Duodenal mucosa (tissue), 2 donors: Measurements from ENCODE around the gene SDK2.

Experiments
- H3K27ac ChIP-seq: one replicate; pipeline ENCODE4 v1.7.0; 2013; ENCODE audit warnings: low read depth, low read length
- H3K27me3 ChIP-seq, 2 donors: one replicate each; pipeline ENCODE4 v1.7.0; 2013; ENCODE audit warnings: low read length in 2 of 2, control low read depth in 1 of 2; ENCODE audit not compliant: insufficient read depth in 2 of 2, control insufficient read depth in 1 of 2
- H3K36me3 ChIP-seq, 2 donors: one replicate each; pipeline ENCODE4 v1.7.0; 2013; ENCODE audit warnings: low read length in 2 of 2, control low read depth in 1 of 2; ENCODE audit not compliant: insufficient read depth in 2 of 2, control insufficient read depth in 1 of 2
- H3K4me1 ChIP-seq, 2 donors: one replicate each; pipeline ENCODE4 v1.7.0; 2013; ENCODE audit warnings: low read length in 2 of 2, control low read depth in 1 of 2; ENCODE audit not compliant: insufficient read depth in 2 of 2, control insufficient read depth in 1 of 2
- H3K4me3 ChIP-seq, 2 donors: one replicate each; pipeline ENCODE4 v1.7.0; 2013; ENCODE audit warnings: low read length in 2 of 2, low read depth in 1 of 2
- H3K9ac ChIP-seq, 2 donors: one replicate each; pipeline ENCODE4 v1.7.0; 2013; ENCODE audit warnings: low read length in 2 of 2, low read depth in 1 of 2
- H3K9me3 ChIP-seq, 2 donors: one replicate each; pipeline ENCODE4 v1.7.0; 2013; ENCODE audit warnings: low read length in 2 of 2, control low read depth in 1 of 2; ENCODE audit not compliant: control insufficient read depth in 1 of 2

Gene SDK2

DNA sequence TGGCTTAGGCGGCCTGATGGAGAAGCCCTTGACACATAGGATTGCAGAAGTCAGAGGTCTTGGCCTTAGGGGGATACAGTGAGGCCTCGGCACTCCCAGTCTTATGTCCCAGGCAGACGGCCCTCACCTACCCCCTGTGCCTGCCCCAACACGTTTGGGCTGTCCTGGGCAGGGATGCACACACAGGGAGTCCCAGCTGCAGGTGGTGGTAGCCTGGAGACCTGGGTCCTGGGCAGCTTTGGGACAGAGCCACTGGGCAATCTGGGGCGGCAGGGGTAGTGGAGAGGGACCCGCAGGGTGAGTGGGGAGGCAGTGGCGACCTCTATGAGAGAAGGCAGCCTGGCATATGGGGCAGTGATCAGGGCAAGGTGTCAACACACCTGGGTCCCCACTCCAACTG, 48.3 kb downstream of the SDK2 start:
- no peak overlapping the region for H3K27ac ChIP-seq
- H3K27me3 ChIP-seq, result no peaks in the 10 kb centered on the region
- H3K4me3 ChIP-seq, result no peak overlapping the region
- H3K9me3 ChIP-seq, result no peaks in the 10 kb centered on the region
- no peaks in the 10 kb centered on the region for H3K36me3 ChIP-seq
- no peak overlapping the region for H3K9ac ChIP-seq
- peaks cover 0 to 12% of the 10 kb centered on the region in 2 donors for H3K4me1 ChIP-seq

GRCh38 chr17:73595479-73595878, 48.8 kb downstream of the SDK2 start:
- H3K27me3 ChIP-seq, result no peaks in the 10 kb centered on the region
- H3K4me1 ChIP-seq, result peaks cover 0 to 12% of the 10 kb centered on the region in 2 donors
- no peak overlapping the region for H3K9ac ChIP-seq
- no peak overlapping the region for H3K27ac ChIP-seq
- H3K9me3 ChIP-seq, result no peaks in the 10 kb centered on the region
- no peaks in the 10 kb centered on the region for H3K36me3 ChIP-seq
- H3K4me3 ChIP-seq, result no peak overlapping the region

- Histone ChIP-seq H3K4me1 (peaks cover 0 to 12% of the 10 kb centered on the region in 2 donors), H3K4me3 (no peak overlapping the region), H3K9ac (no peak overlapping the region), H3K9me3 (no peaks in the 10 kb centered on the region), H3K27ac (no peak overlapping the region), H3K36me3 (no peaks in the 10 kb centered on the region), H3K27me3 (no peaks in the 10 kb centered on the region)
These were observed 49.2 kb downstream of the SDK2 start for GRCh38 chr17:73595068-73595467.

DNA sequence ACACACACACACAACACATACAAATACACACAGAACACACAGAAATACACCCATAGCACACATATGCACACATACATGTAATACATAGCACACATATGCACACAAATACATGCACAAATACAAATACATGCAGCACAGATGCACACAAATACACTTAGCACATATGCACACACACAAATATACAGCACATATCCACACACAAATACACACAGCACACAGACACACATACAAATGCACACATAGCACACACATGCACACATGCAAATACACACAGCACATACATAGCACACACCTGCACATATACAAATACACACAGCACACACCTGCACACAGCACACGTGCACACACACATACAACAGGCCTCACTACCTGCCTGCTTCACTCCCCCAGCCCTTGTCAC, 49.6 kb downstream of the SDK2 start:
- Histone ChIP-seq H3K4me1 (peaks cover 0 to 12% of the 10 kb centered on the region in 2 donors), H3K9me3 (no peaks in the 10 kb centered on the region), H3K9ac (no peak overlapping the region), H3K36me3 (no peaks in the 10 kb centered on the region), H3K27ac (no peak overlapping the region), H3K27me3 (no peaks in the 10 kb centered on the region), H3K4me3 (no peak overlapping the region)

GRCh38 chr17:73594025-73594424, 50.2 kb downstream of the SDK2 start:
- H3K27me3 ChIP-seq, result peaks cover 0 to 3% of the 10 kb centered on the region in 2 donors
- no peak overlapping the region for H3K4me3 ChIP-seq
- no peak overlapping the region for H3K27ac ChIP-seq
- H3K9ac ChIP-seq, result no peak overlapping the region
- peaks cover 0 to 12% of the 10 kb centered on the region in 2 donors for H3K4me1 ChIP-seq
- no peaks in the 10 kb centered on the region for H3K9me3 ChIP-seq
- H3K36me3 ChIP-seq, result no peaks in the 10 kb centered on the region

DNA sequence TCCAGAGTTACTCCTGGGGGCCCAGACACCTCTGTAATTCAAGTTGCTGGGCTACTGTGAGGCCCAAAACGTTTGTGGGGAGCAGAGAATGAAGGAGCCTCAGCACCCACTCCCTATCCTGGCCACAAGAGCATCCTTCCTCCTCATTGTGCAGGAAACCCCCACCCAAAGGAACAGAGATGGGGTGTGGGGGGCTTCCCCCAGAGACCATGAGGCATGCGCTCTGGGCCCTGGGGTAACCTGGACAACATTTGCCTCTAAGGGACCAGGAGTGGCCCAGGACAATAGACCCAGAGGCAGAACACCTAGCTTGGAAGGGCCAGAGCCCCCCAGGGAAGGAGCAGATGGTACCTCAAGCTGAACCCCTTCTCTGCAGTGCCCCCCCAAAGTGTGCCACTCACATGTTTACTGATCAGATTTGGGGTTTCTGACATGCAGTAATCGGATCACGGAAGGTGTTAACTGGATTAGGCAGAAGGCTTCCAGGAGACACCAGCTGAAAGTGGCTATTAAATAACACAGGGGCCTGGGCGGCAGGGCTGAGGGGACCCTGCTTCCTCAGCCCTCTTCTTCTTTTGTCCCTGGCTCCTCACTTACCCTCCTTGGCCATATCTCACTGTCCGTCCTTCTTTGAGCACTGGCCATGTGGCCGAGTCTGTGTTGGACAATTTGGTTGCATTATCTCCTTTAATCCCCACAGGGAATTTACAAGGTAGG, 50.8 kb downstream of the SDK2 start:
- Histone ChIP-seq H3K4me1 (peaks cover 0 to 12% of the 10 kb centered on the region in 2 donors), H3K4me3 (no peak overlapping the region), H3K27me3 (peaks cover 0 to 3% of the 10 kb centered on the region in 2 donors), H3K9me3 (no peaks in the 10 kb centered on the region), H3K9ac (no peak overlapping the region), H3K36me3 (no peaks in the 10 kb centered on the region), H3K27ac (no peak overlapping the region)

DNA sequence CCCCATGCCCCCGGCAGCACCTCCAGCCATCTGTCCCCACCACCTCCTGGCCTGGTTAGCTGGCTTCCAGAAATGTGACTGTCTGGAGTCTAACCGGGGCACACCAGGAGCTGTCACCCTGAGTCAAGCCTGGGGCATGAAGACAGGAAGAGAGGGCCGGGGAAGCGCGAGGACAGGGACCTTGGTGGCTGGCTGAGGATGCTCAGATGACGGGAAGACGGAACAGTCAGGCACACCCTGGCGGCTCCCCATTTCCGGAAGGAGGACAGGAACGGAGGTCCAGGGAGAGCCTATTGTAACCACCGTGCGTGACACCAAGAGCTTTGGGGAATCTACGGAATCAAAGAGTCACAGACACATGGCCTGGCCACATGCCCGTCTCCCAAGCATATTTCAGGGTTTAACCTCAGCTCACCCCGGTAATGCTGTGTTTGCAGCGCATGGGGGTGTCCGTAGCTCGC, 51.7 kb downstream of the SDK2 start:
- no peak overlapping the region for H3K9ac ChIP-seq
- no peaks in the 10 kb centered on the region for H3K36me3 ChIP-seq
- H3K4me1 ChIP-seq, result peaks cover 0 to 12% of the 10 kb centered on the region in 2 donors
- peaks cover 0 to 3% of the 10 kb centered on the region in 2 donors for H3K27me3 ChIP-seq
- no peak overlapping the region for H3K27ac ChIP-seq
- no peak overlapping the region for H3K4me3 ChIP-seq
- H3K9me3 ChIP-seq, result no peaks in the 10 kb centered on the region

DNA sequence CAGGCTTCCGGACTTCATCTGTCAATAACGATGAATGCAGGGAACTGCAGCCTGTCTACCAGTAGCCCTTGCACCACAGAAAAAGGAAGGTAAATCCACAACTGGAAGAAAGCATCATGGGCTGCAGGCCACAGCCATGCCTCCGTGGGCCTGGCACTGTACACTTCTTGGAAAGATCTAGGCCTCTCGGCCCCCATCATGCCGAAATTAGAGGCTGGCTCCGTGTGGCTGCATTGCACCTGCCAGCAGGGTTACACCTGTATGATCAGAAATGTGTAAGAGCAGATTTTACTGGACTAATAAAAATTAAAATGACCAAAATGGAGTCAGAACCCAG, 52.2 kb downstream of the SDK2 start:
- H3K9me3 ChIP-seq, result no peaks in the 10 kb centered on the region
- peaks cover 0 to 12% of the 10 kb centered on the region in 2 donors for H3K4me1 ChIP-seq
- H3K36me3 ChIP-seq, result no peaks in the 10 kb centered on the region
- H3K27ac ChIP-seq, result no peak overlapping the region
- H3K27me3 ChIP-seq, result peaks cover 0 to 3% of the 10 kb centered on the region in 2 donors
- H3K9ac ChIP-seq, result no peak overlapping the region
- H3K4me3 ChIP-seq, result no peak overlapping the region

GRCh38 chr17:73591296-73592078, 52.8 kb downstream of the SDK2 start:
- Histone ChIP-seq H3K4me3 (no peak overlapping the region), H3K9ac (no peak overlapping the region), H3K27ac (no peak overlapping the region), H3K27me3 (peaks cover 0 to 3% of the 10 kb centered on the region in 2 donors), H3K9me3 (no peaks in the 10 kb centered on the region), H3K36me3 (no peaks in the 10 kb centered on the region), H3K4me1 (peaks cover 0 to 12% of the 10 kb centered on the region in 2 donors)

- Histone ChIP-seq H3K36me3 (no peaks in the 10 kb centered on the region), H3K4me1 (peaks cover 0 to 12% of the 10 kb centered on the region in 2 donors), H3K9me3 (no peaks in the 10 kb centered on the region), H3K9ac (no peak overlapping the region), H3K4me3 (no peak overlapping the region), H3K27ac (no peak overlapping the region), H3K27me3 (peaks cover 6% of the 10 kb centered on the region in 2 donors)
These were observed 54.8 kb downstream of the SDK2 start for GRCh38 chr17:73589363-73589980.
